ENCODE results near the gene HSPA1A. TPM values are rescaled to one million over a fixed set of nuclear protein-coding genes. Genes with fewer than 3 reads are reported as not detected.

Gene HSPA1A
- total RNA-seq, 4 donors from 2014 or later = 235 to 451 (median 370) TPM

- H3K27me3 ChIP-seq = no peaks in the 10 kb centered on the region
- TF ChIP-seq POLR2AphosphoS5 (IDR thresholded peaks at IDR 0.05) = no peak
- no peak for TF ChIP-seq CTCF (IDR thresholded peaks at IDR 0.05)
- no peak for TF ChIP-seq POLR2A (IDR thresholded peaks at IDR 0.05; ENCODE audit: low read depth)
- no peak for TF ChIP-seq EP300 (IDR thresholded peaks at IDR 0.05)
- no peak for DNase-seq (ENCODE audit: extremely low spot score)
- no peak overlapping the region for H3K27ac ChIP-seq (replicated peaks in 1 of 4)
- WGBS = 98% methylated on average over 4 of the region's 5 CpGs
- H3K4me3 ChIP-seq = no peak overlapping the region
- peaks cover 36 to 55% (median 50%) of the 10 kb centered on the region in 4 donors for H3K36me3 ChIP-seq
- no peaks in the 10 kb centered on the region for H3K9me3 ChIP-seq
- peaks cover 10 to 18% (median 13%) of the 10 kb centered on the region in 4 donors for H3K4me1 ChIP-seq
- intact Hi-C loops (cut with DNase I) = no loop called here
These were observed 37.1 kb upstream of the HSPA1A start for GRCh38 chr6:31778193-31778592.

GRCh38 chr6:31778999-31779885 lies 36.1 kb upstream of the HSPA1A start:
- no peak for TF ChIP-seq EP300 (IDR thresholded peaks at IDR 0.05)
- TF ChIP-seq POLR2AphosphoS5 (IDR thresholded peaks at IDR 0.05) = no peak
- no peak for TF ChIP-seq POLR2A (IDR thresholded peaks at IDR 0.05; ENCODE audit: low read depth)
- TF ChIP-seq CTCF (IDR thresholded peaks at IDR 0.05) = no peak
- Histone ChIP-seq H3K4me3 (no peak overlapping the region), H3K4me1 (peaks cover 10 to 16% (median 13%) of the 10 kb centered on the region in 4 donors), H3K9me3 (no peaks in the 10 kb centered on the region), H3K36me3 (peaks cover 44 to 66% (median 60%) of the 10 kb centered on the region in 4 donors), H3K27ac (replicated peaks in 1 of 4) (no peak overlapping the region), H3K27me3 (no peaks in the 10 kb centered on the region)
- DNase-seq (ENCODE audit: extremely low spot score) = no peak
- 94% methylated on average over 30 of the region's 43 CpGs for WGBS
- intact Hi-C loops (cut with DNase I) = no loop called here

GRCh38 chr6:31779908-31780307 lies 35.4 kb upstream of the HSPA1A start:
- intact Hi-C loops (cut with DNase I) = no loop called here
- 93% methylated on average over 3 of the region's 10 CpGs for WGBS

GRCh38 chr6:31780507-31781243 lies 34.7 kb upstream of the HSPA1A start:
- Histone ChIP-seq H3K27me3 (no peaks in the 10 kb centered on the region), H3K9me3 (no peaks in the 10 kb centered on the region), H3K27ac (replicated peaks in 1 of 4) (no peak overlapping the region), H3K4me1 (peaks cover 10 to 16% (median 13%) of the 10 kb centered on the region in 4 donors), H3K36me3 (peaks cover 48 to 80% (median 74%) of the 10 kb centered on the region in 4 donors), H3K4me3 (no peak overlapping the region)
- no peak for DNase-seq (ENCODE audit: extremely low spot score)
- WGBS = 78% methylated on average over 6 of the region's 20 CpGs
- TF ChIP-seq POLR2AphosphoS5 (IDR thresholded peaks at IDR 0.05) = no peak
- no peak for TF ChIP-seq EP300 (IDR thresholded peaks at IDR 0.05)
- no peak for TF ChIP-seq CTCF (IDR thresholded peaks at IDR 0.05)
- TF ChIP-seq POLR2A (IDR thresholded peaks at IDR 0.05; ENCODE audit: low read depth) = no peak
- intact Hi-C loops (cut with DNase I) = no loop called here

More at GRCh38 chr6:31779908-31780307, 35.4 kb upstream of the HSPA1A start:
- no peak for TF ChIP-seq POLR2AphosphoS5 (IDR thresholded peaks at IDR 0.05)
- no peak for TF ChIP-seq EP300 (IDR thresholded peaks at IDR 0.05)
- no peak for TF ChIP-seq CTCF (IDR thresholded peaks at IDR 0.05)
- no peak for TF ChIP-seq POLR2A (IDR thresholded peaks at IDR 0.05; ENCODE audit: low read depth)
- no peak for DNase-seq (ENCODE audit: extremely low spot score)
- Histone ChIP-seq H3K36me3 (peaks cover 48 to 72% (median 66%) of the 10 kb centered on the region in 4 donors), H3K9me3 (no peaks in the 10 kb centered on the region), H3K27ac (replicated peaks in 1 of 4) (no peak overlapping the region), H3K27me3 (no peaks in the 10 kb centered on the region), H3K4me1 (peaks cover 10 to 16% (median 13%) of the 10 kb centered on the region in 4 donors), H3K4me3 (no peak overlapping the region)

All from esophagus muscularis mucosa (tissue), 4 donors.